Measurements from ENCODE around the gene GABPB2.

DNA sequence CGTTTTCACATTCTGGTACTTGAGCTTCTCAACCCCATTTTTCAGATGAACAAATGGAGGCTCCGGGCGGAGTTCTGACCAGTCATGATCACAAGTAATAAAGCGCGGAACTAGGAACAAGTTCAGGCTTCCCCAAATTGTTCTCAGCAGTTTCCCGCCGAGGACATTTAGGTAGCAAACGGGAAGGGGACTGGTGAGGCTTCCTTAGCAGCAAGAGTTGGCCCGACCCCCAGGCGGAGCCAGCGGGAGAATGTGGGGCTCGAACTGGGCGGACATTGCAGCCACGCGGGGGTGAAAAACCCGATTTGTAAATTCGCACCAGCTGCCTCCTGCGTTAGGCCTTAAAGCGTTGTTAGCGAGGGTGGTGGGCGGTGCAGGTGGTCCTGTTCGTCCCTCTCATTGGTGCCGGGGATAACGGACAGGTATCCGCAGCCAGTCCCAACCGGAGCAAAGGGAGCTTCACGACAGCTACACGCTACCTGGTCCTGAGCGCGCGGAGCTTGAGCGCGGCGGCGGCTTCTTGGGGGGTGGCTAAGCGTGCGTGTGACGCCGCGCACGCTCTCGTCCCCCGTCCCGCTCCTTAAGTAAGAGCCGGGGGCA is 60.5 kb downstream of the GABPB2 start:
- no peak for TF ChIP-seq TCF7L2 (IDR thresholded peaks at IDR 0.05; ENCODE audit: borderline replicate concordance, low read depth, low read length)
- TF ChIP-seq, protein P1, sequence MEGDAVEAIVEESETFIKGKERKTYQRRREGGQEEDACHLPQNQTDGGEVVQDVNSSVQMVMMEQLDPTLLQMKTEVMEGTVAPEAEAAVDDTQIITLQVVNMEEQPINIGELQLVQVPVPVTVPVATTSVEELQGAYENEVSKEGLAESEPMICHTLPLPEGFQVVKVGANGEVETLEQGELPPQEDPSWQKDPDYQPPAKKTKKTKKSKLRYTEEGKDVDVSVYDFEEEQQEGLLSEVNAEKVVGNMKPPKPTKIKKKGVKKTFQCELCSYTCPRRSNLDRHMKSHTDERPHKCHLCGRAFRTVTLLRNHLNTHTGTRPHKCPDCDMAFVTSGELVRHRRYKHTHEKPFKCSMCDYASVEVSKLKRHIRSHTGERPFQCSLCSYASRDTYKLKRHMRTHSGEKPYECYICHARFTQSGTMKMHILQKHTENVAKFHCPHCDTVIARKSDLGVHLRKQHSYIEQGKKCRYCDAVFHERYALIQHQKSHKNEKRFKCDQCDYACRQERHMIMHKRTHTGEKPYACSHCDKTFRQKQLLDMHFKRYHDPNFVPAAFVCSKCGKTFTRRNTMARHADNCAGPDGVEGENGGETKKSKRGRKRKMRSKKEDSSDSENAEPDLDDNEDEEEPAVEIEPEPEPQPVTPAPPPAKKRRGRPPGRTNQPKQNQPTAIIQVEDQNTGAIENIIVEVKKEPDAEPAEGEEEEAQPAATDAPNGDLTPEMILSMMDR (tag by site-specific recombination; IDR thresholded peaks at IDR 0.05) = no peak
- no peak for TF ChIP-seq ZNF248 (tag by site-specific recombination; IDR thresholded peaks at IDR 0.05)

Measured in HEK293 (cell line).